ENCODE results near the gene SEMA5A.

GRCh38 chr5:9358961-9359685, 186.8 kb downstream of the SEMA5A start:
- no peak for TF ChIP-seq SUZ12 (IDR thresholded peaks at IDR 0.05; ENCODE audit: extremely low read depth, insufficient read depth, insufficient read length)
- TF ChIP-seq ZNF274 (IDR thresholded peaks at IDR 0.05; ENCODE audit: low read depth, low read length), result no peak
- TF ChIP-seq YY1 (IDR thresholded peaks at IDR 0.05; ENCODE audit: insufficient read depth, insufficient read length), result no peak

All from NT2/D1 (cell line).